NB4 (cell line): ENCODE data around the gene KCNE5.

ENCODE experiments used
- POLR2A ChIP-seq: IDR thresholded peaks from 2 replicates; pipeline ENCODE4 v1.6.1; 2011; ENCODE audit warnings: mild to moderate bottlenecking; ENCODE audit not compliant: insufficient read length; ENCODE audit errors: extremely low read depth
- TF ChIP-seq, protein P1 (sequence below): IDR thresholded peaks from one replicate; pipeline ENCODE4 v1.5.1; 2012; ENCODE audit warnings: low read depth, low read length

DNA sequence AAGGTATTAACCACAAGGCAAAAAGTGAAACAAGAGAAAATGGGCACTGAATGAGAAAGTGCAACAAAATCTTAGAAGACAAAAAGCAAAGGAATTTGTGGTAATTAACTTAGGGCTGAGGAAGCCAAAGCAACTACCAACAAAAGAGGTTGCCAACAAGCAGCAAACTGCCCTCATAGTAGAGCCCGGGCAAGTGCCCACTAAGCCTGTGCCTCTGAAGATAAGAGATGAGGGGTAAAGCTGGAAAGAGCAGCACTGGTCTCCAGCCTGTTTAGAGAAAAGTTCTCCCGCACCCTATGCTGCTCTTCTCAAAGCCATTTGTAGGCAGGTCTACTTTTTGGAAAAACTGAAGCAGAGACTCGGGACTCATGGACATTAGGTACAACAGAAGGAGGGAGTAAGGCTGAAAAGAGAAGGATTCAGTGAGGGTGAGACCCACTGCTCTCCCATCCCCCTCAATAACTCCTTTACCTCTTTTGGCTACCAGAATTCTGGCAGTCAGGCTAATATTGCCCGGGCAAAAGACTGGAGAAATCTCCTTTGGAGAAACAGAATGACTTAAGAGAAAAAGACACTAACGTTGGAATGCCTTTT lies 29.6 kb upstream of the KCNE5 start:
- TF ChIP-seq, protein P1, sequence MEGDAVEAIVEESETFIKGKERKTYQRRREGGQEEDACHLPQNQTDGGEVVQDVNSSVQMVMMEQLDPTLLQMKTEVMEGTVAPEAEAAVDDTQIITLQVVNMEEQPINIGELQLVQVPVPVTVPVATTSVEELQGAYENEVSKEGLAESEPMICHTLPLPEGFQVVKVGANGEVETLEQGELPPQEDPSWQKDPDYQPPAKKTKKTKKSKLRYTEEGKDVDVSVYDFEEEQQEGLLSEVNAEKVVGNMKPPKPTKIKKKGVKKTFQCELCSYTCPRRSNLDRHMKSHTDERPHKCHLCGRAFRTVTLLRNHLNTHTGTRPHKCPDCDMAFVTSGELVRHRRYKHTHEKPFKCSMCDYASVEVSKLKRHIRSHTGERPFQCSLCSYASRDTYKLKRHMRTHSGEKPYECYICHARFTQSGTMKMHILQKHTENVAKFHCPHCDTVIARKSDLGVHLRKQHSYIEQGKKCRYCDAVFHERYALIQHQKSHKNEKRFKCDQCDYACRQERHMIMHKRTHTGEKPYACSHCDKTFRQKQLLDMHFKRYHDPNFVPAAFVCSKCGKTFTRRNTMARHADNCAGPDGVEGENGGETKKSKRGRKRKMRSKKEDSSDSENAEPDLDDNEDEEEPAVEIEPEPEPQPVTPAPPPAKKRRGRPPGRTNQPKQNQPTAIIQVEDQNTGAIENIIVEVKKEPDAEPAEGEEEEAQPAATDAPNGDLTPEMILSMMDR, result no peak
- TF ChIP-seq POLR2A, result no peak
